Hepatocyte (in vitro differentiated cells): ENCODE data around the gene PSMA6.

Source experiments
- EZH2 ChIP-seq: fragments of 200-600 bp; sonication (generic); IDR thresholded peaks from 2 replicates; pipeline ENCODE4 v1.6.1; 2016; ENCODE audit warnings: antibody characterized with exemption, mild to moderate bottlenecking, borderline replicate concordance
- EZH2phosphoT487 ChIP-seq: fragments of 200-600 bp; sonication (generic); IDR thresholded peaks from one replicate; pipeline ENCODE4 v1.6.1; 2018; ENCODE audit warnings: antibody characterized with exemption, mild to moderate bottlenecking, low read depth, moderate library complexity; ENCODE audit not compliant: unreplicated experiment, severe bottlenecking
- TF ChIP-seq, protein P1 (sequence below): fragments of 200-600 bp; sonication (generic); IDR thresholded peaks from 2 replicates; pipeline ENCODE4 v1.5.1; 2016; ENCODE audit warnings: antibody characterized with exemption, mild to moderate bottlenecking; ENCODE audit not compliant: poor library complexity

DNA sequence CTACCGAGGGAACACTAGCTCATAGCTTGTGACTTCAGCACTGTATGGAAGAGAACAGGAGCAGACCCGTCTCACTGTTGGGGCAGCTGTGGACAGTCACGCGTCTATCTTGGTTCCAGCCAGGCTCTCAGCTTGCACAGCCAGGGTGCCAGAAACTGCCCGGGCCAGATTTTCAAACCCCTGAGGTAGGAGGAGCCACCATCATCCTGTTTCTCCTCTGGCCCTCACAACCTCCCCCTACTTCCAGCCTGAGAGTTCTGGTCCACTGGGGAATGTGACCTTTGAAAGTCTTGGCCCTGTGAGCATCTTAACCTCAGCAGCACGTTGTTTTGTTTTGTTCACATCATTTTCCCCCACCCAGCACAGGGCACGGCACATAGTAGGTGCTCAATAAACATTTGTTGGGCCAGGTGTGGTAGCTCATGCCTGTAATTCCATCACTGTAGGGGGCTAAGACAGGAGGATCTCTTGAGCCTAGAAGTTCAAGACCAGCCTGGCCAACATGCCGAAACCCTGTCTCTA, 50.4 kb downstream of the PSMA6 start:
- TF ChIP-seq, protein P1, sequence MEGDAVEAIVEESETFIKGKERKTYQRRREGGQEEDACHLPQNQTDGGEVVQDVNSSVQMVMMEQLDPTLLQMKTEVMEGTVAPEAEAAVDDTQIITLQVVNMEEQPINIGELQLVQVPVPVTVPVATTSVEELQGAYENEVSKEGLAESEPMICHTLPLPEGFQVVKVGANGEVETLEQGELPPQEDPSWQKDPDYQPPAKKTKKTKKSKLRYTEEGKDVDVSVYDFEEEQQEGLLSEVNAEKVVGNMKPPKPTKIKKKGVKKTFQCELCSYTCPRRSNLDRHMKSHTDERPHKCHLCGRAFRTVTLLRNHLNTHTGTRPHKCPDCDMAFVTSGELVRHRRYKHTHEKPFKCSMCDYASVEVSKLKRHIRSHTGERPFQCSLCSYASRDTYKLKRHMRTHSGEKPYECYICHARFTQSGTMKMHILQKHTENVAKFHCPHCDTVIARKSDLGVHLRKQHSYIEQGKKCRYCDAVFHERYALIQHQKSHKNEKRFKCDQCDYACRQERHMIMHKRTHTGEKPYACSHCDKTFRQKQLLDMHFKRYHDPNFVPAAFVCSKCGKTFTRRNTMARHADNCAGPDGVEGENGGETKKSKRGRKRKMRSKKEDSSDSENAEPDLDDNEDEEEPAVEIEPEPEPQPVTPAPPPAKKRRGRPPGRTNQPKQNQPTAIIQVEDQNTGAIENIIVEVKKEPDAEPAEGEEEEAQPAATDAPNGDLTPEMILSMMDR, result no peak
- TF ChIP-seq EZH2 (no peak), EZH2phosphoT487 (no peak)
